NCI-H1930 (cell line): ENCODE data around the gene AGGF1.
"Not testable (repeated sequence)": the region's sequence is repeated elsewhere in the genome, so short reads cannot be mapped to it uniquely, and the experiment has no call there.

ENCODE experiments used
- DNase-seq, 2 experiments: peaks; one replicate each; lab custom pipeline; 2025; lab: John Stamatoyannopoulos, UW

The AGGF1 gene

GRCh38 chr5:77022511-77023417 lies 7.4 kb upstream of the AGGF1 start:
- no peak for DNase-seq

DNA sequence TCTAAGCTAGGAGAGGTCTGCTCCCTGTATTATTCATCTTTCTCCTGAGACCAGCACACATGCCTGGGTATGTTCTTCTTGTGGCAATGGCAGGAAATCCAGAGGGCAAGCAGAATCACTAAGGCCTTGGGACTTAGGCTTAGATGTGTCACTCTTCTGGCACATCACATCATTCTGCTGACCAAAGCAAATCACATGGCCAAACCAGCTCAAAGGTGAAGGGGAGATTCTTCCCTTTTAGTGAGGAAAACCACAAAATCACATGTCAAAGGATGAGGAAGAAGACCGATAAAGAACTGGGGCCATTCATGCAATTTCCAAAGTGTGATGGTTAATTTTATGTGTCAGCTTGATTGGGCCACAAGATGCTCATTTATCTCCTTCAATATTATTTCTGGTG lies 5.7 kb upstream of the AGGF1 start:
- DNase-seq: no peak

DNA sequence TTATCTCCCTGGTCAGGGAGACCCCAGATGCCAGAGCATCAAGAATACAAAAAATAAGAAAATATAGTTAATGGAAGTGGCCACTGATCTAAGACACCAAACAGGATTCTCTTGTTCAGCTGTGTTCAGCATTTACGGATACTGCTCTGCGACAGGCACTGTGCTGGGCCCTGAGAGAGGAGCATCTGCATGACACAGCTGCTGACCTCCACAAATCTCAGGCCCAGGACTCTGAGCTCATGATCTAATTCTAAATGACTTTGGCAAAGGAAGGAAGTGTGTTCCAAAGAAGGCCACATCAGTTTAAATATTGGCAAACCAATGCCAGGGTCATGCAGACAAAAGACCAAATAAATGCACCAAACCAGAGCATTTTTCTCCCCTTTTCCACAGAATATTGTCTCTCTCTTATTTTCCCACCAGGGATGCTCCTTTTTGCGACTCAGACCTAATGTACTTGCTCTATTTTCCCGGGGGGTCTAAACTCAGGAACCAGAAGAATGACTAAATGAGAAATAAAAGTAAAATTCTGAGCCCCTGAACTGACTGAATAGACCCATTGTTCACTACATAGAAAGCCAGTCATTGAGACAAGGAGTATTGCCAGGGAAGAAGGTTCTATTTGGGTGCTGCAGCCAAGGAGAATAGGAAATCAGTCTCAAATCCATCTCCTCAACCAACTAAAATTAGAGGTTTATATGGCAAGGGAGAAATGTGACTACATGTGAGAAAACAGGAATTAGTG lies 1.4 kb upstream of the AGGF1 start:
- no peak for DNase-seq

- DNase-seq: no peak
Observed at GRCh38 chr5:77029376-77029885, 773 bp upstream of the AGGF1 start.

- no peak for DNase-seq
Observed at GRCh38 chr5:77031891-77032290, 1.7 kb downstream of the AGGF1 start.

GRCh38 chr5:77032635-77033034 lies 2.4 kb downstream of the AGGF1 start:
- DNase-seq: no peak

DNA sequence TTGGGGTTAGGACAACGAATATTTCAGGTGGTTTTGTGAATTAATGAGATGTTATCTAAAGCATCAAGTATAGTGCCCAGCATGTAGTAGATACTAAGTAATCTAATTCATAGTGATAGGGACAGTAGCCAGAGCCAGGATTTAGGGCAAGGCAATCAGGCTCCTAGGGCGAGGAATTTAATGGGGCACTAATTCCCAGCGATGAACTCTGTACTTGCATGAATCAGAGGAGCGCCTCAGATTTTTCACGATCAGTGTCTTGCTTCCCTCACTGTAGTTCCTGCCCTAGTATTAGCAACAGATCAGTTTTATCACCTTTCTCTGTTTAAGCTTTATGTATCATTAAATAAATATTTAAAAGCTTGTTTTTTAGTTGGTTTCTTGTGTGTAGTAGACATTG lies 3.1 kb downstream of the AGGF1 start:
- DNase-seq: no peak

GRCh38 chr5:77035950-77036349 lies 5.7 kb downstream of the AGGF1 start:
- no peak for DNase-seq

GRCh38 chr5:77046416-77047073 lies 16.3 kb downstream of the AGGF1 start:
- DNase-seq: no peak

- no peak for DNase-seq
Observed at GRCh38 chr5:77064040-77064439, 33.8 kb downstream of the AGGF1 start.

DNA sequence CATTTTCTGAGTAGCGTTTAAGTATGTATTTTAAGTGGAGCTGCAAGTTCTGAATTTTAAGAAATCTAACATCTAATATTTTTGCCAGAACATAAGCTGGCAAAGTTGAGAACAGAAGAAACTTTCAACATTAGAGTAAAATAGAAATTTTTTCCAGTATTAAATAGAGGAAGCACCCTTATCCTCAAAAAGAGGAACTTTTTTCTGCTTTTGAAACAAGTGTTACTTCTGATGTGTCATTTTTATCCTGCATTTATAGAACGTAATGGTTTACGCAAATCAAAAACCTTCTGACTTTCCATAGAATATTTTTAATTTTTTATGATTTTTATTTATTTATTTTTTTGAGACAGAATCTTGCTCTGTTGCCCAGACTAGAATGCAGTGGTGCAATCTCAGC lies 35.1 kb downstream of the AGGF1 start:
- DNase-seq: no peak

- DNase-seq: no peak
Observed at GRCh38 chr5:77066184-77066583, 36.0 kb downstream of the AGGF1 start.

DNA sequence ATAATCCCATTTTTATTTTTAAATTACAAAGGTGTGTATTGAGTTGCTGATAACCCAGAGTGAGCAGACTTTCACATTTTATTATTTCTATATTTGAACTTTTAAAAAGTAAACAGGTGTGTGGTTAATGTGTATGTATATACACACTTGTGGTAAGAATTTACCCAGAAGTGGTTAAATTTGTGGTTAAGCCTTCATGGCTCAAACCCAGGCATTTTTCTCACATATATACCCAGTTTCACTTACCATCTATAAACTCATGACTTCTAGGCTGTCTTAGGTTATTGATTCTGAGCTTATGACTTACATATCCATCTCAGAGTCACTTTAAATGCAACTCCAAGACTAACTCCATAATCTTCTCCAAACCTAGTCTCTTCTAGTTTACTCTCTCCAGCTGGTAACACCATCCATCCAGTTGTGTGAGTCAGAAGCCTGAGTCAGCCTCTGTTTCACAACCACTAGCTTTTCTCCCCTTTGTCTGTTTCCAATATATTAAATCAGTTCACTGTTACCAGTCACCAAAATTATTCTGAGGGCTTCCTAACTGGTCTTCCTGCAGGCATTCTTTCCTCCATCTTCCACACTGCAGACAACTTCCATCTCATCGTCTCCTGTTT lies 36.7 kb downstream of the AGGF1 start:
- DNase-seq: no peak

DNA sequence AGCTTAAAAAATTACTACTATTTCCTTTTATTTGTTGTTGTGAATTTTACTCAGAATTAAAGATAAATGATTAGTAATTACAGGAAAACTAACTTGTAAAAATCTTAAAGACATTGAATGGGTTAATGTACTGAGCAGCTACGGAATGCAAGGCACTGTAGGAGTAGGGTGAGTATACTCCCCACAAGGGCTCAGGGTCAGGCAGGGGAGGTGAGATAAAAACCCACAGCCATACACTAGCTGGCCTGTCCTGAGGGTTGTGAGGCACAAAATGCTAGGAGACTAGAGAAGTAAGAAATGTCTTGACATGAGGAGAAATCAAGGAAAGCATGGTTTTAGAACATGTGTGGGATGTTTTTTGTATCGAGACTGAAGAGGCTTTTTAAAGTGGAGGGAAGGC lies 43.5 kb downstream of the AGGF1 start:
- DNase-seq: no peak

- no peak for DNase-seq
Observed at GRCh38 chr5:77074745-77075144, 44.5 kb downstream of the AGGF1 start.

- peak; percentile 30 to 74 for DNase-seq
Observed at GRCh38 chr5:77076961-77077828, 47.0 kb downstream of the AGGF1 start.

GRCh38 chr5:77077829-77078176 lies 47.6 kb downstream of the AGGF1 start:
- DNase-seq: no peak

GRCh38 chr5:77080479-77080878 lies 50.3 kb downstream of the AGGF1 start:
- not testable (repeated sequence) for DNase-seq

- DNase-seq: no peak
Observed at GRCh38 chr5:77080905-77081304, 50.7 kb downstream of the AGGF1 start.

DNA sequence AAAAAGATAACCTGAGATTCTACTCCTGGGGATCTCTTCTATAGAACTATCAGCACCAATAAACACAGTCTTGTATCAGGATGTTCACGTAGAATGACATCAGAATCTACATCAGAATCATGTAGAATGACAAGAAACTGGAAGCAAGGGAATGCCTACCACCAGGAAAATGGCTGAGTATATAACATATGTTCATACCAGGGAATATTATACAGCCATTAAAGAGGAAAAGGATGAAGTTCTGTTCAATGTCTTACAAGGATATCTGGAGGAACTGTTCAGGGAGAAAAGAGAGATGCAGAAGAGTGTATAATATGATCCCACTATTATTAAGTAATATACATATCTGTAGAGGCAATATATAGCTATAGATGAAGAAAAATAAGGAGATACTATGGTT lies 52.1 kb downstream of the AGGF1 start:
- no peak for DNase-seq

DNA sequence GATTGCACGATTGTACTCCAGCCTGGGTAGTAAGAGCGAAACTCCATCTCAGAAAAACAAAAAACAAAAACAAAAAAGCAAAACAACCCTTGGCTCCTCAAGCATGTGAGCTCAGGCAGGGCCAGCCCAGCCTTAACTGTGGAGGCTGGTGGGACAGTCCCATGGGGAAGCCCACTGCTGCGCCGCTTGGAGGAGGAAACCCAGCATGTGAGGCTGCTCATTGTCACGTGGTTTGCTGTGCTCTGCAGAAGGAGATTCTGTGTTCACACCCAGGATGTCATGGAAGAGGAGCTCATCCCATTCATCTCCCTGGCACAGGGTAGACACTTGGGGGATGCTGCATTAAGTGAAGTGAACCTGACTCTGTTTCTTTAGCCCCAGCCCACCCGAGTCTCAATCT lies 52.9 kb downstream of the AGGF1 start:
- no peak for DNase-seq
